HepG2 (cell line): ENCODE results near the gene SLC5A3. TPM values are rescaled to one million over a fixed set of nuclear protein-coding genes. Genes with fewer than 3 reads are reported as not detected.

Experiments used
- ASH2L ChIP-seq: fragments of 300-600, 200-600 bp; sonication (generic); IDR thresholded peaks from 2 replicates; pipeline ENCODE4 v1.7.0; 2017; ENCODE audit warnings: low read depth, mild to moderate bottlenecking, moderate library complexity, mixed read lengths, low read length; ENCODE audit not compliant: insufficient read length
- ATM ChIP-seq: fragments of 450-650 bp; IDR thresholded peaks from 2 replicates; pipeline ENCODE4 v1.7.1; 2017; ENCODE audit warnings: mild to moderate bottlenecking, borderline replicate concordance
- CHCHD3 ChIP-seq: sonication (generic); formaldehyde crosslinking; IDR thresholded peaks from 2 replicates; pipeline ENCODE4 v1.8.0; 2022; ENCODE audit warnings: mild to moderate bottlenecking, missing genetic modification reagents, moderate library complexity
- GATAD2A ChIP-seq: IDR thresholded peaks from 2 replicates; pipeline ENCODE4 v1.6.1; 2016
- HOXA5 ChIP-seq: sonication (generic); formaldehyde crosslinking; IDR thresholded peaks from 2 replicates; pipeline ENCODE4 v1.4.0; 2020; ENCODE audit warnings: missing genetic modification reagents
- KLF12 ChIP-seq: sonication (generic); formaldehyde crosslinking; IDR thresholded peaks from 2 replicates; pipeline ENCODE4 v1.4.0; 2020; ENCODE audit warnings: missing genetic modification reagents, borderline replicate concordance
- MAFG ChIP-seq: sonication (generic); formaldehyde crosslinking; IDR thresholded peaks from 2 replicates; pipeline ENCODE4 v1.5.1; 2020; ENCODE audit warnings: mild to moderate bottlenecking, missing genetic modification reagents
- MAZ ChIP-seq, 2 experiments: sonication (generic) in 1 of 2; formaldehyde crosslinking in 1 of 2; IDR thresholded peaks; 2 replicates each; pipeline versions ENCODE4 v1.5.0 to v1.6.1; 2012 to 2020; ENCODE audit warnings: low read depth in 2 of 2, mild to moderate bottlenecking in 2 of 2, borderline replicate concordance in 1 of 2, improper control_type of control experiment in 1 of 2, low read length in 1 of 2, missing genetic modification reagents in 1 of 2, moderate library complexity in 1 of 2
- MTA1 ChIP-seq: sonication (generic); formaldehyde crosslinking; IDR thresholded peaks from 2 replicates; pipeline ENCODE4 v1.4.0; 2020; ENCODE audit warnings: missing genetic modification reagents, mild to moderate bottlenecking, borderline replicate concordance
- NCOA2 ChIP-seq: sonication (generic); formaldehyde crosslinking; IDR thresholded peaks from 2 replicates; pipeline ENCODE4 v1.8.0; 2022; ENCODE audit warnings: inconsistent platforms
- NFE2L2 ChIP-seq: fragments of 150-350 bp; IDR thresholded peaks from 2 replicates; pipeline ENCODE4 v1.6.1; 2014; ENCODE audit warnings: low read length
- SP5 ChIP-seq: IDR thresholded peaks from 2 replicates; pipeline ENCODE4 v1.6.1; 2016; ENCODE audit warnings: low read depth, borderline replicate concordance
- ZBTB7B ChIP-seq: sonication (generic); formaldehyde crosslinking; IDR thresholded peaks from 2 replicates; pipeline ENCODE4 v1.4.0; 2020; ENCODE audit warnings: missing genetic modification reagents
- ZNF160 ChIP-seq: sonication (generic); formaldehyde crosslinking; IDR thresholded peaks from 2 replicates; pipeline ENCODE4 v1.8.0; 2022; ENCODE audit warnings: mild to moderate bottlenecking, inconsistent platforms, missing genetic modification reagents
- ZNF180 ChIP-seq: sonication (generic); formaldehyde crosslinking; IDR thresholded peaks from 2 replicates; pipeline ENCODE4 v1.4.0; 2020; ENCODE audit warnings: low read depth, missing genetic modification reagents, borderline replicate concordance
- ZNF230 ChIP-seq: sonication (generic); formaldehyde crosslinking; IDR thresholded peaks from 2 replicates; pipeline ENCODE4 v1.4.0; 2020; ENCODE audit warnings: mild to moderate bottlenecking, missing genetic modification reagents
- ZNF3 ChIP-seq: IDR thresholded peaks from 2 replicates; pipeline ENCODE4 v1.7.0; 2017; ENCODE audit warnings: inconsistent platforms
- ZNF543 ChIP-seq: sonication (generic); formaldehyde crosslinking; IDR thresholded peaks from 2 replicates; pipeline ENCODE4 v1.4.0; 2020; ENCODE audit warnings: mild to moderate bottlenecking, missing genetic modification reagents
- ZNF724P ChIP-seq: sonication (generic); formaldehyde crosslinking; IDR thresholded peaks from 2 replicates; pipeline ENCODE4 v1.8.0; 2022; ENCODE audit warnings: missing genetic modification reagents, borderline replicate concordance
- ZNF788 ChIP-seq: sonication (generic); formaldehyde crosslinking; IDR thresholded peaks from 2 replicates; pipeline ENCODE4 v1.5.0; 2020; ENCODE audit warnings: mild to moderate bottlenecking, missing genetic modification reagents, borderline replicate concordance
- ZNF792 ChIP-seq: IDR thresholded peaks from 2 replicates; pipeline ENCODE4 v1.6.1; 2016
- ZNF883 ChIP-seq: sonication (generic); formaldehyde crosslinking; IDR thresholded peaks from 2 replicates; pipeline ENCODE4 v1.5.1; 2020; ENCODE audit warnings: mild to moderate bottlenecking, missing genetic modification reagents; ENCODE audit errors: not compliant biosample characterization
- polyA plus RNA-seq, 8 experiments: library from polyadenylated mRNA; depleted of rRNA in 3 of 8; stranded (reverse) in 7 of 8; unstranded in 1 of 8; fragments of >200 nt; fragmentation: Illumina TruSeq in 4 of 8; extraction: Trizol in 4 of 8; gene quantifications; 2 replicates each; pipeline versions ENCODE4 v1.2.1 to v1.2.3, GENCODE V29; 2011 to 2016; ENCODE audit warnings: low read depth in 4 of 8, missing spikeins in 1 of 8, mixed read lengths in 1 of 8; ENCODE audit not compliant: insufficient read depth in 1 of 8
- total RNA-seq, 5 experiments: library from RNA; depleted of rRNA; stranded (reverse); fragments of >200 nt; fragmentation: Illumina TruSeq; extraction: Trizol; gene quantifications; 2 replicates each; pipeline ENCODE4 v1.2.3, GENCODE V29; 2016; ENCODE audit warnings: low read depth in 1 of 5
- TF ChIP-seq, protein P1 (sequence below): sonication (generic); formaldehyde crosslinking; IDR thresholded peaks from 2 replicates; pipeline ENCODE4 v1.4.0; 2020; ENCODE audit warnings: missing genetic modification reagents, mild to moderate bottlenecking, borderline replicate concordance
- TF ChIP-seq, protein P2 (sequence below): sonication (generic); formaldehyde crosslinking; IDR thresholded peaks from 2 replicates; pipeline ENCODE4 v1.4.0; 2020; ENCODE audit warnings: missing genetic modification reagents
- TF ChIP-seq, protein P3 (sequence below): sonication (generic); formaldehyde crosslinking; IDR thresholded peaks from 2 replicates; pipeline ENCODE4 v1.4.0; 2020; ENCODE audit warnings: missing genetic modification reagents, low read depth, mild to moderate bottlenecking, borderline replicate concordance
- TF ChIP-seq, protein P4 (sequence below): sonication (generic); formaldehyde crosslinking; IDR thresholded peaks from 2 replicates; pipeline ENCODE4 v1.5.0; 2020; ENCODE audit warnings: missing genetic modification reagents

The SLC5A3 gene
- total and polyA plus RNA-seq, 2 of the 13 experiments (the other 11 are each of a cell fraction or from before 2014, with no cell fraction given): 5.6 to 11.2 TPM

DNA sequence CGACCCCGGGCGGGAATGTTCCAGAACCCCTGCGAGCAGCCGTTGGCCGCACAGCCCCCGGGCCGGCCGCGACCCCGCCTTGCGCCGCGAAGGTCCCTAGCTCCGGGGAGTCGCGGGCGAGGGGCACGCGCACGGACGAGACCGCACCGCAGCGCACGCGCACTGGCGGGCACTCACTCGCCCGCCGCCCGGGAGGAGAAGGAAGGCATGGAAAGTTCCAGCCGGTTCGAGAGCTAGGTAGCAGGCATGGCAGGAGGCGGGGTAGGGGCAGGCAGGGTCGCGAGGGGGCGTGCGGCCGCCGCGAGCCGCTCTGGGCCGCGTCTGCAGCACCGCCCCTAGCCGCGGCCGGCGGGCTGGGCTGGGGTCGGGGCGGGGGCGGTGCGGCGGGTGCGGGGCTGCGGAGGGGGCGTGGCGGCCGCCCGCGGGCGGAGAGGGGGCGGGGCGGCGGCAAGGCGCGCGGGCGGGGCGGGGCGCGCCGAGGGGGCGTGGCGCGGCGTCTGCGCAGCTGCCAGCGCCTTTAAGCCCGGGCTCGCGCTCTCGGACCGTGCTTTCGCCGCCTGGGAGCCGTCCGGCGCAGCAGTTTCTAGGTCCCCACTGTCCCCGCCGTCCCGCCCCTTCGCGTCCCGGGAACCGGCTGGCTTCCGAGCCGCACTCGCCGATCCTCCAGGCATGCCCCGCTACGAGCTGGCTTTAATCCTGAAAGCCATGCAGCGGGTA is at the start of gene SLC5A3, which contains the start of gene MRPS6 (continued):
- TF ChIP-seq ZNF3 (CRISPR knock-in tag) (no peak), NCOA2 (CRISPR knock-in tag) (peak; percentile 24; the same call in 1 of the 2 replicates), ZNF160 (no peak), KLF12 (peak; percentile 72; the same call in 1 of the 2 replicates), ZNF543 (CRISPR knock-in tag) (no peak), ZNF788 (CRISPR knock-in tag) (peak; percentile 39; the same call in 1 of the 2 replicates), ZNF883 (CRISPR knock-in tag) (peak; percentile 28), MAZ (IDR thresholded peaks at IDR 0.05; ENCODE audit: borderline replicate concordance, low read depth, low read length) (peak; percentile 8; the same call in 1 of the 2 replicates), MAZ (CRISPR knock-in tag; IDR thresholded peaks at IDR 0.05; ENCODE audit: low read depth) (no peak), SP5 (CRISPR knock-in tag) (peak; percentile 60; the same call in 1 of the 2 replicates), ZNF792 (CRISPR knock-in tag) (no peak), MAFG (no peak), MTA1 (no peak), ATM (no peak), ASH2L (peak; percentile 52), ZBTB7B (CRISPR knock-in tag) (no peak), CHCHD3 (CRISPR knock-in tag) (peak; percentile 35; the same call in 1 of the 2 replicates), NFE2L2 (no peak), GATAD2A (CRISPR knock-in tag) (no peak), ZNF230 (CRISPR knock-in tag) (no peak), ZNF724P (CRISPR knock-in tag) (peak; percentile 25; the same call in 1 of the 2 replicates), ZNF180 (CRISPR knock-in tag) (no peak), HOXA5 (CRISPR knock-in tag) (peak; percentile 54; the same call in 1 of the 2 replicates)
- TF ChIP-seq, protein P1, sequence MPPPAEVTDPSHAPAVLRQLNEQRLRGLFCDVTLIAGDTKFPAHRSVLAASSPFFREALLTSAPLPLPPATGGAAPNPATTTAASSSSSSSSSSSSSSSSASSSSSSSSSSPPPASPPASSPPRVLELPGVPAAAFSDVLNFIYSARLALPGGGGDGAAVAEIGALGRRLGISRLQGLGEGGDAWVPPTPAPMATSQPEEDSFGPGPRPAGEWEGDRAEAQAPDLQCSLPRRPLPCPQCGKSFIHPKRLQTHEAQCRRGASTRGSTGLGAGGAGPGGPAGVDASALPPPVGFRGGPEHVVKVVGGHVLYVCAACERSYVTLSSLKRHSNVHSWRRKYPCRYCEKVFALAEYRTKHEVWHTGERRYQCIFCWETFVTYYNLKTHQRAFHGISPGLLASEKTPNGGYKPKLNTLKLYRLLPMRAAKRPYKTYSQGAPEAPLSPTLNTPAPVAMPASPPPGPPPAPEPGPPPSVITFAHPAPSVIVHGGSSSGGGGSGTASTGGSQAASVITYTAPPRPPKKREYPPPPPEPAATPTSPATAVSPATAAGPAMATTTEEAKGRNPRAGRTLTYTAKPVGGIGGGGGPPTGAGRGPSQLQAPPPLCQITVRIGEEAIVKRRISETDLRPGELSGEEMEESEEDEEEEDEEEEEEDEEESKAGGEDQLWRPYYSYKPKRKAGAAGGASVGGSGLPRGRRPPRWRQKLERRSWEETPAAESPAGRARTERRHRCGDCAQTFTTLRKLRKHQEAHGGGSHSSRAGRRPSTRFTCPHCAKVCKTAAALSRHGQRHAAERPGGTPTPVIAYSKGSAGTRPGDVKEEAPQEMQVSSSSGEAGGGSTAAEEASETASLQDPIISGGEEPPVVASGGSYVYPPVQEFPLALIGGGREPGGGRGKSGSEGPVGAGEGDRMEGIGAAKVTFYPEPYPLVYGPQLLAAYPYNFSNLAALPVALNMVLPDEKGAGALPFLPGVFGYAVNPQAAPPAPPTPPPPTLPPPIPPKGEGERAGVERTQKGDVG (CRISPR knock-in tag): no peak
- TF ChIP-seq, protein P2, sequence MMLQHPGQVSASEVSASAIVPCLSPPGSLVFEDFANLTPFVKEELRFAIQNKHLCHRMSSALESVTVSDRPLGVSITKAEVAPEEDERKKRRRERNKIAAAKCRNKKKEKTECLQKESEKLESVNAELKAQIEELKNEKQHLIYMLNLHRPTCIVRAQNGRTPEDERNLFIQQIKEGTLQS: peak; percentile 38; the same call in 1 of the 2 replicates
- TF ChIP-seq, protein P3, sequence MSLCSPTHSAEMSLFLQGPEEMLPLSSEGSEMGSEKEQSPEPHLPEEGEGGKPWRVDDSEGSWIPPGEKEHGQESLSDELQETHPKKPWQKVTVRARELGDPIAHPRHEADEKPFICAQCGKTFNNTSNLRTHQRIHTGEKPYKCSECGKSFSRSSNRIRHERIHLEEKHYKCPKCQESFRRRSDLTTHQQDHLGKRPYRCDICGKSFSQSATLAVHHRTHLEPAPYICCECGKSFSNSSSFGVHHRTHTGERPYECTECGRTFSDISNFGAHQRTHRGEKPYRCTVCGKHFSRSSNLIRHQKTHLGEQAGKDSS (CRISPR knock-in tag): no peak
- TF ChIP-seq, protein P4, sequence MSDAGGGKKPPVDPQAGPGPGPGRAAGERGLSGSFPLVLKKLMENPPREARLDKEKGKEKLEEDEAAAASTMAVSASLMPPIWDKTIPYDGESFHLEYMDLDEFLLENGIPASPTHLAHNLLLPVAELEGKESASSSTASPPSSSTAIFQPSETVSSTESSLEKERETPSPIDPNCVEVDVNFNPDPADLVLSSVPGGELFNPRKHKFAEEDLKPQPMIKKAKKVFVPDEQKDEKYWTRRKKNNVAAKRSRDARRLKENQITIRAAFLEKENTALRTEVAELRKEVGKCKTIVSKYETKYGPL (CRISPR knock-in tag): no peak
